Measurements from ENCODE around the gene ANKFY1.

The ANKFY1 gene

GRCh38 chr17:4204190-4204589 is 59.6 kb downstream of the ANKFY1 start:
- Histone ChIP-seq H3K4me3 (ENCODE audit: low read length) (no peak overlapping the region), H3F3A (ENCODE audit: control insufficient read depth, insufficient read depth) (peaks cover 7% of the 10 kb centered on the region; the same call in 1 of the 2 replicates), H3K4me2 (ENCODE audit: low read length) (no peak overlapping the region), H4K20me1 (ENCODE audit: control insufficient read depth, insufficient read depth, low read depth, low read length) (no peaks in the 10 kb centered on the region), H3K79me2 (ENCODE audit: control insufficient read depth, low read length) (no peaks in the 10 kb centered on the region), H3K9me2 (replicated peaks; ENCODE audit: control insufficient read depth, low read length) (no peaks in the 10 kb centered on the region), H3K9me3 (ENCODE audit: control insufficient read depth, insufficient read depth, low read length) (no peaks in the 10 kb centered on the region), H3K27ac (ENCODE audit: low read depth, low read length) (no peak overlapping the region), H3K4me1 (ENCODE audit: control insufficient read depth, low read length) (peaks cover 17% of the 10 kb centered on the region), H3K36me3 (ENCODE audit: control insufficient read depth, low read length) (peaks cover 71% of the 10 kb centered on the region), H3K27me3 (ENCODE audit: control insufficient read depth, low read length) (no peaks in the 10 kb centered on the region)
- no peak for TF ChIP-seq EZH2phosphoT487 (IDR thresholded peaks at IDR 0.05; ENCODE audit: borderline replicate concordance, low read length)
- TF ChIP-seq, protein P1, sequence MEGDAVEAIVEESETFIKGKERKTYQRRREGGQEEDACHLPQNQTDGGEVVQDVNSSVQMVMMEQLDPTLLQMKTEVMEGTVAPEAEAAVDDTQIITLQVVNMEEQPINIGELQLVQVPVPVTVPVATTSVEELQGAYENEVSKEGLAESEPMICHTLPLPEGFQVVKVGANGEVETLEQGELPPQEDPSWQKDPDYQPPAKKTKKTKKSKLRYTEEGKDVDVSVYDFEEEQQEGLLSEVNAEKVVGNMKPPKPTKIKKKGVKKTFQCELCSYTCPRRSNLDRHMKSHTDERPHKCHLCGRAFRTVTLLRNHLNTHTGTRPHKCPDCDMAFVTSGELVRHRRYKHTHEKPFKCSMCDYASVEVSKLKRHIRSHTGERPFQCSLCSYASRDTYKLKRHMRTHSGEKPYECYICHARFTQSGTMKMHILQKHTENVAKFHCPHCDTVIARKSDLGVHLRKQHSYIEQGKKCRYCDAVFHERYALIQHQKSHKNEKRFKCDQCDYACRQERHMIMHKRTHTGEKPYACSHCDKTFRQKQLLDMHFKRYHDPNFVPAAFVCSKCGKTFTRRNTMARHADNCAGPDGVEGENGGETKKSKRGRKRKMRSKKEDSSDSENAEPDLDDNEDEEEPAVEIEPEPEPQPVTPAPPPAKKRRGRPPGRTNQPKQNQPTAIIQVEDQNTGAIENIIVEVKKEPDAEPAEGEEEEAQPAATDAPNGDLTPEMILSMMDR (IDR thresholded peaks at IDR 0.05; ENCODE audit: low read depth, low read length, poor library complexity, severe bottlenecking): no peak

GRCh38 chr17:4201226-4201625 is 62.6 kb downstream of the ANKFY1 start:
- H3K79me2 ChIP-seq (ENCODE audit: control insufficient read depth, low read length): no peaks in the 10 kb centered on the region
- H3K4me2 ChIP-seq (ENCODE audit: low read length): no peak overlapping the region
- H3K9me2 ChIP-seq (replicated peaks; ENCODE audit: control insufficient read depth, low read length): no peaks in the 10 kb centered on the region
- H3K4me3 ChIP-seq (ENCODE audit: low read length): no peak overlapping the region
- no peaks in the 10 kb centered on the region for H3K27me3 ChIP-seq (ENCODE audit: control insufficient read depth, low read length)
- H3K36me3 ChIP-seq (ENCODE audit: control insufficient read depth, low read length): peaks cover 68% of the 10 kb centered on the region
- H3F3A ChIP-seq (ENCODE audit: control insufficient read depth, insufficient read depth): peaks cover 7% of the 10 kb centered on the region; the same call in 1 of the 2 replicates
- no peaks in the 10 kb centered on the region for H3K4me1 ChIP-seq (ENCODE audit: control insufficient read depth, low read length)
- TF ChIP-seq, protein P1 (IDR thresholded peaks at IDR 0.05; ENCODE audit: low read depth, low read length, poor library complexity, severe bottlenecking): no peak
- no peak for TF ChIP-seq EZH2phosphoT487 (IDR thresholded peaks at IDR 0.05; ENCODE audit: borderline replicate concordance, low read length)
- no peaks in the 10 kb centered on the region for H3K9me3 ChIP-seq (ENCODE audit: control insufficient read depth, insufficient read depth, low read length)
- H4K20me1 ChIP-seq (ENCODE audit: control insufficient read depth, insufficient read depth, low read depth, low read length): no peaks in the 10 kb centered on the region
- no peak overlapping the region for H3K27ac ChIP-seq (ENCODE audit: low read depth, low read length)

DNA sequence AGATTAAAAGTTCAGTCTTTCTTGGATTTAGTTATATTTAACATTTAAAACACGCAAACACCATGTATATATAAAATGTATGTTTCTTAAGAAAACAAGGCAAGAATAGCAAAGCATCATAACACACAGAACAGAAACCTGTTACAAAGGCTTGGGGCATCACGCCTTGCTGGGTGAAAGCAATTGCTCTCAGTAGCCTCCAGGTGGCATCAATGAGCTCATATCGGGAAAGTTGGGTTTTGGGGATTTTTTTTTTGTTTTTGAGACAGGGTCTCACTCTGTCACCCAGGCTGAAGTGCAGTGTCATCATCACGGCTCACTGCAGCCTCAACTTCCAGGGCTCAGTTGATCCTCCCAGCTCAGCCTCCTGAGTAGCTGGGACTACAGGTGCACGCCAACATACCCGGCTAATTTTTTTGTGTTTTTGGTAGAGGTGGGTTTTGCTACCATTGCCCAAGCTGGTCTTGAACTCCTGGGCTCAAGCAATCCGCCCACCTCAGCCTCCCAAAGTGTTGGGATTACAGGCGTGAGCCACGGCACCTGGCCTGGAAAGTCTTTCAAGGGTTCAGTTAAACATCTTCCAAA is 63.9 kb downstream of the ANKFY1 start:
- no peaks in the 10 kb centered on the region for H3K4me1 ChIP-seq (ENCODE audit: control insufficient read depth, low read length)
- H3K27ac ChIP-seq (ENCODE audit: low read depth, low read length): no peak overlapping the region
- no peaks in the 10 kb centered on the region for H3K9me2 ChIP-seq (replicated peaks; ENCODE audit: control insufficient read depth, low read length)
- H4K20me1 ChIP-seq (ENCODE audit: control insufficient read depth, insufficient read depth, low read depth, low read length): no peaks in the 10 kb centered on the region
- TF ChIP-seq EZH2phosphoT487 (IDR thresholded peaks at IDR 0.05; ENCODE audit: borderline replicate concordance, low read length): no peak
- TF ChIP-seq, protein P1 (IDR thresholded peaks at IDR 0.05; ENCODE audit: low read depth, low read length, poor library complexity, severe bottlenecking): peak; percentile 73
- no peak overlapping the region for H3K4me2 ChIP-seq (ENCODE audit: low read length)
- no peaks in the 10 kb centered on the region for H3K9me3 ChIP-seq (ENCODE audit: control insufficient read depth, insufficient read depth, low read length)
- H3K27me3 ChIP-seq (ENCODE audit: control insufficient read depth, low read length): no peaks in the 10 kb centered on the region
- H3K36me3 ChIP-seq (ENCODE audit: control insufficient read depth, low read length): peaks cover 67% of the 10 kb centered on the region
- no peak overlapping the region for H3K4me3 ChIP-seq (ENCODE audit: low read length)
- no peaks in the 10 kb centered on the region for H3K79me2 ChIP-seq (ENCODE audit: control insufficient read depth, low read length)
- H3F3A ChIP-seq (ENCODE audit: control insufficient read depth, insufficient read depth): peaks cover 7% of the 10 kb centered on the region; the same call in 1 of the 2 replicates

All from DOHH2 (cell line).